Liver (tissue), 9 donors: Measurements from ENCODE around the gene DGCR2. TPM values are rescaled to one million over a fixed set of nuclear protein-coding genes. Genes with fewer than 3 reads are reported as not detected.

ENCODE experiments used
- DNase-seq: peaks from one replicate; pipeline ENCODE4 v3.0.0-alpha.2; 2017; ENCODE audit warnings: low spot score
- H3K27ac ChIP-seq, 2 donors: one replicate each; pipeline ENCODE4 v1.7.0; 2013; ENCODE audit warnings: inconsistent platforms in 2 of 2, low read length in 2 of 2, control low read depth in 1 of 2, low read depth in 1 of 2, mild to moderate bottlenecking in 1 of 2
- H3K27me3 ChIP-seq, 4 donors: one replicate each; pipeline versions ENCODE4 v1.6.1 to v1.7.0; 2013; ENCODE audit warnings: low read length in 3 of 4, inconsistent platforms in 1 of 4, mild to moderate bottlenecking in 1 of 4, moderate library complexity in 1 of 4; ENCODE audit not compliant: control insufficient read depth in 4 of 4, insufficient read depth in 4 of 4
- H3K36me3 ChIP-seq, 4 donors: one replicate each; pipeline versions ENCODE4 v1.6.1 to v1.7.0; 2013; ENCODE audit warnings: low read length in 3 of 4, mild to moderate bottlenecking in 3 of 4, low read depth in 1 of 4, moderate library complexity in 1 of 4; ENCODE audit not compliant: control insufficient read depth in 4 of 4, insufficient read depth in 3 of 4
- H3K4me1 ChIP-seq, 4 donors: one replicate each; pipeline versions ENCODE4 v1.6.1 to v1.7.0; 2013; ENCODE audit warnings: low read length in 3 of 4, mild to moderate bottlenecking in 3 of 4, moderate library complexity in 1 of 4; ENCODE audit not compliant: control insufficient read depth in 4 of 4, insufficient read depth in 4 of 4
- H3K4me3 ChIP-seq, 3 donors: one replicate each; pipeline versions ENCODE4 v1.6.1 to v1.7.0; 2013; ENCODE audit warnings: low read length in 3 of 3, control low read depth in 1 of 3, low read depth in 1 of 3, mild to moderate bottlenecking in 1 of 3
- H3K9ac ChIP-seq, 2 donors: one replicate each; pipeline ENCODE4 v1.7.0; 2013; ENCODE audit warnings: low read length in 2 of 2, mild to moderate bottlenecking in 2 of 2, moderate library complexity in 2 of 2, control low read depth in 1 of 2, low read depth in 1 of 2
- H3K9me3 ChIP-seq, 4 donors: one replicate each; pipeline versions ENCODE4 v1.6.1 to v1.7.0; 2013; ENCODE audit warnings: low read length in 3 of 4; ENCODE audit not compliant: control insufficient read depth in 4 of 4
- ATF3 ChIP-seq: IDR thresholded peaks from 2 replicates; pipeline ENCODE4 v1.6.1; 2016; ENCODE audit warnings: antibody characterized with exemption
- CTCF ChIP-seq: fragments of 150-350 bp; IDR thresholded peaks from 2 replicates; pipeline ENCODE4 v1.5.1; 2017; ENCODE audit warnings: improper control_type of control experiment, low read depth, low read length; ENCODE audit not compliant: missing input control
- EGR1 ChIP-seq, 2 donors: IDR thresholded peaks; 2 replicates each; pipeline ENCODE4 v1.6.1; 2016 to 2018; ENCODE audit warnings: antibody characterized with exemption in 2 of 2, low read depth in 2 of 2
- FOXA1 ChIP-seq: IDR thresholded peaks from 2 replicates; pipeline ENCODE4 v1.6.1; 2016; ENCODE audit warnings: antibody characterized with exemption
- FOXA2 ChIP-seq: IDR thresholded peaks from 2 replicates; pipeline ENCODE4 v1.6.1; 2016; ENCODE audit warnings: antibody characterized with exemption
- GABPA ChIP-seq, 2 donors: IDR thresholded peaks in 1 of 2; conservative IDR thresholded peaks in 1 of 2; 2 replicates each; pipeline ENCODE4 v1.6.1; 2016; ENCODE audit warnings: antibody characterized with exemption in 2 of 2, mild to moderate bottlenecking in 1 of 2, moderate library complexity in 1 of 2
- HNF4A ChIP-seq, 2 donors: conservative IDR thresholded peaks; 2 replicates each; pipeline ENCODE4 v1.6.1; 2016; ENCODE audit warnings: antibody characterized with exemption in 2 of 2, mild to moderate bottlenecking in 2 of 2
- HNF4G ChIP-seq: IDR thresholded peaks from 2 replicates; pipeline ENCODE4 v1.6.1; 2016; ENCODE audit warnings: antibody characterized with exemption
- JUND ChIP-seq, 2 donors: IDR thresholded peaks; 2 replicates each; pipeline ENCODE4 v1.6.1; 2016; ENCODE audit warnings: antibody characterized with exemption in 2 of 2
- NR2F2 ChIP-seq: IDR thresholded peaks from 2 replicates; pipeline ENCODE4 v1.6.1; 2016; ENCODE audit warnings: antibody characterized with exemption
- RAD21 ChIP-seq, 2 donors: IDR thresholded peaks; 2 replicates each; pipeline ENCODE4 v1.6.1; 2016; ENCODE audit warnings: antibody characterized with exemption in 2 of 2, mild to moderate bottlenecking in 2 of 2
- REST ChIP-seq: IDR thresholded peaks from 2 replicates; pipeline ENCODE4 v1.6.1; 2016; ENCODE audit warnings: antibody characterized with exemption, mild to moderate bottlenecking
- RXRA ChIP-seq, 2 donors: IDR thresholded peaks; 2 replicates each; pipeline ENCODE4 v1.6.1; 2017 to 2018; ENCODE audit warnings: antibody characterized with exemption in 2 of 2, mild to moderate bottlenecking in 1 of 2
- SP1 ChIP-seq: IDR thresholded peaks from 2 replicates; pipeline ENCODE4 v1.6.1; 2018; ENCODE audit warnings: antibody characterized with exemption, mild to moderate bottlenecking
- TAF1 ChIP-seq: conservative IDR thresholded peaks from 2 replicates; pipeline ENCODE4 v1.6.1; 2016; ENCODE audit warnings: antibody characterized with exemption, mild to moderate bottlenecking
- WGBS: extraction: QIAGEN DNeasy Blood & Tissue Kit; methylation state at CpG from one replicate; pipeline ENCODE4 v1.1.7; 2013; 5-methylcytosine and 5-hydroxymethylcytosine counted together
- polyA plus RNA-seq, 2 donors: library from polyadenylated mRNA; stranded (reverse) in 1 of 2; unstranded in 1 of 2; fragments of 200-250 nt in 1 of 2; fragments of >200 nt in 1 of 2; fragmentation: Nextera tagmentation in 1 of 2; extraction: Ambion mirVana in 1 of 2; gene quantifications; one replicate each; pipeline versions ENCODE4 v1.2.1 to v1.2.3, GENCODE V29; 2013 to 2015
- total RNA-seq, 2 donors: library from RNA; depleted of rRNA; stranded (reverse); fragments of >200 nt; gene quantifications; one replicate each; pipeline ENCODE4 v1.2.3, GENCODE V29; 2014
- donor health status: healthy.
- donor health status: healthy.
- donor health status: healthy.
- donor health status: healthy.
- donor health status: healthy.

The DGCR2 gene
- total and polyA plus RNA-seq, 4 donors = 11.2 to 30.0 (median 21.1) TPM

- H3K9me3 ChIP-seq = no peaks in the 10 kb centered on the region
- TF ChIP-seq FOXA2 = no peak
- no peak for TF ChIP-seq GABPA (IDR thresholded peaks at IDR 0.05 in 1 of 2, conservative IDR thresholded peaks at IDR 0.05 in 1 of 2)
- no peak for TF ChIP-seq HNF4G
- TF ChIP-seq CTCF = no peak
- TF ChIP-seq REST = no peak
- TF ChIP-seq RAD21 (IDR thresholded peaks at IDR 0.05) = no peak
- no peak for TF ChIP-seq SP1
- no peak for TF ChIP-seq TAF1
- no peak for TF ChIP-seq RXRA (IDR thresholded peaks at IDR 0.05)
- no peak for TF ChIP-seq HNF4A (conservative IDR thresholded peaks at IDR 0.05)
- TF ChIP-seq FOXA1 = no peak
- TF ChIP-seq EGR1 (IDR thresholded peaks at IDR 0.05; ENCODE audit: low read depth in 2 of 2) = no peak
- no peak overlapping the region for H3K9ac ChIP-seq
- H3K4me3 ChIP-seq = no peak overlapping the region
- no peak for DNase-seq
- peaks cover 2 to 41% (median 22%) of the 10 kb centered on the region in 4 donors for H3K36me3 ChIP-seq
- no peaks in the 10 kb centered on the region for H3K27me3 ChIP-seq
- WGBS = 93% methylated on average over 9 of the region's 9 CpGs
- H3K27ac ChIP-seq = no peak overlapping the region
- no peaks in the 10 kb centered on the region for H3K4me1 ChIP-seq
Observed at GRCh38 chr22:19132693-19133400, 10.6 kb upstream of the DGCR2 start.

- 97% methylated on average over 20 of the region's 20 CpGs for WGBS
- Histone ChIP-seq H3K9me3 (no peaks in the 10 kb centered on the region), H3K27ac (no peak overlapping the region), H3K9ac (no peak overlapping the region), H3K36me3 (peaks cover 2 to 34% (median 20%) of the 10 kb centered on the region in 4 donors), H3K4me3 (no peak overlapping the region), H3K4me1 (no peaks in the 10 kb centered on the region), H3K27me3 (no peaks in the 10 kb centered on the region)
- TF ChIP-seq JUND (IDR thresholded peaks at IDR 0.05) (no peak), ATF3 (no peak), CTCF (no peak), EGR1 (IDR thresholded peaks at IDR 0.05; ENCODE audit: low read depth in 2 of 2) (no peak), GABPA (IDR thresholded peaks at IDR 0.05 in 1 of 2, conservative IDR thresholded peaks at IDR 0.05 in 1 of 2) (no peak), SP1 (no peak), NR2F2 (no peak), FOXA1 (no peak), TAF1 (no peak)
- no peak for DNase-seq
Observed at GRCh38 chr22:19132153-19132552, 9.9 kb upstream of the DGCR2 start.
